Lower leg skin (tissue), 4 donors: ENCODE measurements around the gene ANAPC1. TPM values are rescaled to one million over a fixed set of nuclear protein-coding genes. Genes with fewer than 3 reads are reported as not detected.
"Not testable (repeated sequence)": the region's sequence is repeated elsewhere in the genome, so short reads cannot be mapped to it uniquely, and the experiment has no call there.

ENCODE experiments used
- DNase-seq, 2 donors: peaks; one replicate each; pipeline ENCODE4 v3.0.0-alpha.2; 2019; ENCODE audit warnings: low spot score in 2 of 2
- H3K4me3 ChIP-seq: fragments of 200-600 bp; sonication (generic); 2 replicates; pipeline ENCODE4 v1.5.1; 2017; ENCODE audit warnings: mild to moderate bottlenecking, low read depth; ENCODE audit not compliant: poor library complexity, severe bottlenecking
- POLR2A ChIP-seq, 2 donors: fragments of 450-650 bp; IDR thresholded peaks; one replicate each; pipeline ENCODE4 v1.6.1; 2016 to 2017; ENCODE audit warnings: antibody characterized with exemption in 2 of 2, mild to moderate bottlenecking in 1 of 2, moderate library complexity in 1 of 2
- WGBS, 2 donors: methylation state at CpG; one replicate each; pipeline ENCODE4 v1.1.5; 2018; 5-methylcytosine and 5-hydroxymethylcytosine counted together
- intact Hi-C: fragments of 100-400 bp; cut with DNase I; formaldehyde crosslinking; loops from one replicate; pipeline ENCODE4 v1.15.0; 2023; ENCODE audit warnings: low total_unique reads
- total RNA-seq, 4 donors: library from RNA; depleted of rRNA; stranded (reverse); fragments of >200 nt; gene quantifications; one replicate each; pipeline ENCODE4 v1.1.0, GENCODE V29; 2016
- TF ChIP-seq, protein P1 (sequence below), 3 donors: fragments of 450-650 bp; IDR thresholded peaks; one replicate each; pipeline ENCODE4 v1.5.1; 2016; ENCODE audit warnings: antibody characterized with exemption in 3 of 3, mild to moderate bottlenecking in 3 of 3, moderate library complexity in 2 of 3

Gene ANAPC1
- total RNA-seq, 4 donors from 2014 or later = 35.8 to 48.2 (median 42.7) TPM

DNA sequence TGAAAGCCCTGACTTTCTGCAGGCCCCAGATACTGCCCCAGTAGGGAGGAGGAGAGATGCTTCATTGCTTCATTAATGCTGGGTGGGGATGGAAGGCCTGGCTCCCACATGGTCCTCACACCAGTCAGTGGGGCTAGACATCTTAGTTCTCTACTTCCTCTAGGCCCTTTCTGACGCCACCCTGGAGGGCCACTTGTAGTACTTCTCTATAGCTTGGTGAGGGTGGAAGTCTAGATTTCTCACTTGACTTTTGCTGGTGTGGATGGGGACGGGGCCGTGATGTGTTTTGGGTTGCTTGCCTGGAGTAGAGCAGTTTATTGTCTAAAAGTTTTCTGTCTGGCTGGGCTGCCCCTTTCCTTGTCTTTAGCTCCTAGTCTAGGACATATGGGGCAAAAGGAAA is 33.1 kb upstream of the ANAPC1 start:
- TF ChIP-seq, protein P1, sequence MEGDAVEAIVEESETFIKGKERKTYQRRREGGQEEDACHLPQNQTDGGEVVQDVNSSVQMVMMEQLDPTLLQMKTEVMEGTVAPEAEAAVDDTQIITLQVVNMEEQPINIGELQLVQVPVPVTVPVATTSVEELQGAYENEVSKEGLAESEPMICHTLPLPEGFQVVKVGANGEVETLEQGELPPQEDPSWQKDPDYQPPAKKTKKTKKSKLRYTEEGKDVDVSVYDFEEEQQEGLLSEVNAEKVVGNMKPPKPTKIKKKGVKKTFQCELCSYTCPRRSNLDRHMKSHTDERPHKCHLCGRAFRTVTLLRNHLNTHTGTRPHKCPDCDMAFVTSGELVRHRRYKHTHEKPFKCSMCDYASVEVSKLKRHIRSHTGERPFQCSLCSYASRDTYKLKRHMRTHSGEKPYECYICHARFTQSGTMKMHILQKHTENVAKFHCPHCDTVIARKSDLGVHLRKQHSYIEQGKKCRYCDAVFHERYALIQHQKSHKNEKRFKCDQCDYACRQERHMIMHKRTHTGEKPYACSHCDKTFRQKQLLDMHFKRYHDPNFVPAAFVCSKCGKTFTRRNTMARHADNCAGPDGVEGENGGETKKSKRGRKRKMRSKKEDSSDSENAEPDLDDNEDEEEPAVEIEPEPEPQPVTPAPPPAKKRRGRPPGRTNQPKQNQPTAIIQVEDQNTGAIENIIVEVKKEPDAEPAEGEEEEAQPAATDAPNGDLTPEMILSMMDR (IDR thresholded peaks at IDR 0.05) = no peak
- no peak for TF ChIP-seq POLR2A (IDR thresholded peaks at IDR 0.05)
- no peak overlapping the region for H3K4me3 ChIP-seq
- peak in 1 of 2 donors; percentile 52 for DNase-seq
- WGBS, 2 donors = 79 to 96% methylated on average over 3 of the region's 3 CpGs
- intact Hi-C loops = no loop called here

DNA sequence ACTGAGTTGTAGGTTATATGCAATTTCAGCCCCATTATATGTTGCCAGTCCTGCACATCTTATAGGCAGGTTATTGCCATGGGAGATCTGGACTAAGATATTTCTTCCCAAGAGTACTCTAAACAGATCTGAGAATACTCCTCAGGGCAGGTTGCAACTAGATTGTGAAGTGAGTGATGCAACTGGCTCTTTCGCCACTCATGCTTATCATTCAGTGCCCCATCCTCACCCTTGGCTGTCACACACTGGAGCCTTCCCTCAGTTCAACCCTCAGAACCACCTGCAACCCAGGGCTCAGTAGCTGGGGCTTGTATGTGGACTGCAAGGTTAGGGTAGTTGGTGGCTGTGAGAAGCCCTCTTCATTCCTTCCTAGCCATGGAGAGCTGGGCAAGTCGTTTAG is 28.6 kb upstream of the ANAPC1 start:
- no peak overlapping the region for H3K4me3 ChIP-seq
- TF ChIP-seq POLR2A (IDR thresholded peaks at IDR 0.05) = no peak
- TF ChIP-seq, protein P1 (IDR thresholded peaks at IDR 0.05) = no peak
- intact Hi-C loops = no loop called here
- peak in 1 of 2 donors; percentile 48 for DNase-seq
- 71 to 80% methylated on average over 2 of the region's 2 CpGs for WGBS, 2 donors

DNA sequence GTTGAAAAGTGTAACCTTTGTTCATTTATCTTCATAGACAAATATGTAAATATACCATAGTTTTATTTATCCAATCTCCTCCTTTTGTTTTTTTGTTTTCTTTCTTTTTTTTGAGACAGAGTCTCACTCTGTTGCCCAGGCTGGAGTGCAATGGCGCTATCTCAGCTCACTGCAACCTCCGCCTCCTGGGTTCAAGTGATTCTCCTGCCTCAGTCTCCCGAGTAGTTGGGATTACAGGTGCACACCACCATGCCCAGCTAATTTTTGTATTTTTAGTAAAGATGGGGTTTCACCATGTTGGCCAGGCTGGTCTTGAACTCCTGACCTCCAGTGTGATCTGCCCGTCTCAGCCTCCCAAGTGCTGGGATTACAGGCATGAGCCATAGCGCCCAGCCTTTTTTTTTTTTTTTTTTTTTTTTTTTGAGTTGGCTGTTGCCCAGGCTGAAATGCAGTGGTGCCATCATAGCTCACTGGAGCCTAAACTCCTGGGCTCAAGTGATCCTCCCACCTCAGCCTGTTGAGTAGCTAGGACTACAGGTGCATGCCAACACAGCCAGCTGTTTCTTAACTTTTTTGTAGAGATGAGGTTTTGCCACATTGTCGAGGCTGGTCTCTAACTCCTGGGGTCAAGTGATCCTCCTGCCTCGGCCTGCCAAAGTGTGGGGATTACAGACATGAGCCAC is 27.4 kb upstream of the ANAPC1 start:
- intact Hi-C loops, H3K4me3 ChIP-seq: not testable (repeated sequence)
- WGBS, 2 donors = 95% methylated on average over 7 of the region's 7 CpGs
- DNase-seq = peak in 1 of 2 donors; percentile 25

DNA sequence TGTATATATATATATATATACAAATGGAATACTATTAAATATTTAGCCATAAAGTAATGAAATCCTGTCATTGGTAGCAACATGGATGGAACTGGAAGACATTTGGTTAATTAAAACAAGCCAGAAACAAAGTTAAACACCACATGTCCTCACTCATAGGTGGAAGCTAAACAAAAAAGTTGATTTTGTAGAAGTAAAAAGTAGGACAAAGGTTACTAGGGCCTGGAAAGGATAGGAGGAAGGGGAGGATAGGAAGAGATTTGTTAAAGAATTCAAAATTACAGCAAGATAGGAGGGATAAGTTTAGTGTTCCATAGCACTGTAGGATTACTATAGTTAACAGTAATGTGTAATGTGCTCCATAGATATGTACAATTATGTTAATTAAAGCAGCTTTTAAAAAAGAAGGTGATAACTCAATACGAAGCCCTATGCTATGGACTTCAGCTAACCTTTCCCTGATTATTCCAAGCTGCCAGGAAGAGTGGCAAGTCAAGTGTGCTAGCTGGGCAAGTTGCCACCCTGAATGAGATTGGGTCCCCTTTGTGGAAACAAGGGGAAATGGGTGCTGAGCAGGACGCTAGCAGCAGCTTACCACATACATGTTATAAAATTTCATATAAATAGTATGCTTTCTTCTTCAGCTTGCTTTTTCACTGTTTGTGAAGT is 26.8 kb upstream of the ANAPC1 start:
- peak in 1 of 2 donors; percentile 65 for DNase-seq
- 76 to 88% methylated on average over 2 of the region's 2 CpGs for WGBS, 2 donors
- no peak overlapping the region for H3K4me3 ChIP-seq
- intact Hi-C loops = no loop called here
- TF ChIP-seq, protein P1 (IDR thresholded peaks at IDR 0.05) = no peak
- TF ChIP-seq POLR2A (IDR thresholded peaks at IDR 0.05) = no peak

DNA sequence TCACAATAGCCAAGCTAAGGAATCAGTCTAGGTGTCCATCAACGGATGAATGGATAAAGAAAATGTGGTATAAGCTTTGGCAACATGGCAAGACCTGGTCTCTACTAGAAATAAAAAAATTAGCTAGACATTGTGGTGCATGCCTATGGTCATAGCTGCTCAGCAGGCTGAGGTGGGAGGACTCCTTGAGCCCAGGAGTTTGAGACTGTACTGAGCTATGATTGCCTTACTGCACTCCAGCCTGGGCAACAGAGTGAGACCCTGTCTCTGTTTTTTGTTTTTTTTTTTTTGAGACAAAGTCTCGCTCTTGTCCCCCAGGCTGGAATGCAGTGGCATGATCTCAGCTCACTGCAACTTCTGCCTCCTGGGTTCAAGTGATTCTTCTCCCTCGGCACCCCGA is 26.0 kb upstream of the ANAPC1 start:
- 92 to 98% methylated on average over 4 of the region's 4 CpGs for WGBS, 2 donors
- peak in 1 of 2 donors; percentile 6 for DNase-seq
- intact Hi-C loops, H3K4me3 ChIP-seq: not testable (repeated sequence)

DNA sequence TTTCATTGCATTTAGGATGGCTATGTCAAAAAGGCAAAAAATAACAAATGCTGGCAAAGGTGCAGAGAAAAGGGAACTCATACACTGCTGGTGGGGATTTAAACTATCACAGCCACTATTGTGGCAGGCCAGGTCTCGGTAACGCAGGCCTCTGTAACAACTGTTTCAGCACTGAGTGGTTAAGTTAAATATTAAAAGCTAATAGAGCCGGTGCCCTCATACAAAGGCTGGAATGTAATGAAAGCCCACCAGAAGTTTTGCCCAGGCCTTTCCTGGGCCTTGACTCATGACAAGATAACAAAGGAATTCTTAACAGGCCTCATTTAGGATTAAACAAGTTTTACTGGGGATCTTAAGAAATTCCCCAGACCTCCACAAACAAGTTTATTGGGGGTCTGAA is 25.1 kb upstream of the ANAPC1 start:
- WGBS, 2 donors = 85 to 93% methylated on average over 3 of the region's 3 CpGs
- TF ChIP-seq POLR2A (IDR thresholded peaks at IDR 0.05) = no peak
- TF ChIP-seq, protein P1 (IDR thresholded peaks at IDR 0.05) = no peak
- H3K4me3 ChIP-seq = no peak overlapping the region
- intact Hi-C loops = no loop called here
- no peak for DNase-seq
